ENCODE data around the gene CHTF8. TPM values are rescaled to one million over a fixed set of nuclear protein-coding genes. Genes with fewer than 3 reads are reported as not detected.

Gene CHTF8
- total and polyA plus RNA-seq, 10 of the 15 experiments (the other 5 are each of a cell fraction or from before 2014, with no cell fraction given) = 18.5 to 159 (median 102) TPM

DNA sequence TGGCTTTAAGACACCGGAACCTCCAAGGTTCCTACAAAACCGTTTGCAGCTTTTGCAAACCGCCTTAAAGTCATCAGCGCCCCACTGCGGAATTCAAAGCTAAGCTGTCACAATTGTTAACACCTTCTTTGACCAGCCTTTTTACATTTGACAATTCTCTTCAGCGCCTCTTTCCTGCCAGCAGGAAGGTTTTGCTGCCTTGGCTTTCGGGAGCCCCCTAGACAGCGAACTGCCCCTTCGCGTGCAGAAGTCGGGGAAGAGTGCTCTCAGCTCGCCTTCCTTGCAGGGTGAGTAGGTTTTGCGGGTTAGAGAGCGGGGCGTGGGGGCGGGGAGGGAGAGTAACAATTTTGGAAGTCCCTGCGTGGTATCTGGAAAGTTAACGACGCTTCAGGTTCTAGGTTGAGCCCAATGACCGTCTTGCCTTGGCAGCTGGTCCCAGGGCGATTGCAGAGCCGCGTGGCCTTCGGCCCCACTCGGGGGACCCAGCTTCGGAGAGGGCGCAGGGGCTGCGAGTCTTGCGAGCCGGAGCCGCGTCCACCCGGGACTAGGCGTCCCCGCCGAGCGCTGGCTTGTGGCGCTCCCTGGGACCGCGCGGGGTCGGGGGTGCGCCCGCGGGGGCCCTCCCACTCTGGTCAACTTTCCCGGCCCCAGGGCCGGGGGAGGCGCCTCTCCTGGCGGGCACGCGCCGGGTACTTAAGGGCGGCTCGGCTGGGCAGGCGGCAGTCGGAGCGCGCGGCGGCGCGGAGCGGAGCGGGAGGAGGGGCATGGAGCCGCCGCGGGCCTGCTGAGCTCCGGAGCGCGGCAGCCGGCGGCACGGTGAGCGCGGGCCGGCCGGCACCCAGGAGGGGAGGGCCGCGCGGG, 26.7 kb downstream of the CHTF8 start, which contains the start of gene HAS3:
Gene HAS3 (plus strand): TSS at position 153 of the 861 bp plus-strand sequence. CDS start 3,743 bp downstream, outside the sequence.
- TF ChIP-seq HDAC6 (IDR thresholded peaks at IDR 0.05; ENCODE audit: unreplicated experiment) (peak; percentile 67), JUND (IDR thresholded peaks at IDR 0.05; ENCODE audit: low read depth, low read length) (no peak), YY1 (IDR thresholded peaks at IDR 0.05; ENCODE audit: low read depth, low read length) (0 out of 2 replicates have a peak, but pooled peaks have one; percentile 30), IKZF1 (conservative IDR thresholded peaks at IDR 0.05) (peak; percentile 37), SMC3 (IDR thresholded peaks at IDR 0.05; ENCODE audit: borderline replicate concordance, low read length) (peak; percentile 45; the same call in 1 of the 2 replicates), ZNF24 (IDR thresholded peaks at IDR 0.05) (no peak), SUPT20H (IDR thresholded peaks at IDR 0.05; ENCODE audit: borderline replicate concordance, control insufficient read depth, low read depth, low read length) (no peak), NR2F1 (conservative IDR thresholded peaks at IDR 0.05) (no peak), BHLHE40 (IDR thresholded peaks at IDR 0.05; ENCODE audit: borderline replicate concordance in 1 of 2, low read depth in 2 of 2, low read length in 1 of 2) (0 out of 4 replicates have a peak, but pooled peaks of 1 of the 2 experiments have one; percentile 38), GATAD2B (conservative IDR thresholded peaks at IDR 0.05; ENCODE audit: low read depth) (peak; percentile 72; the same call in 1 of the 2 replicates), SREBF2 (IDR thresholded peaks at IDR 0.05; ENCODE audit: low read length) (no peak), RUNX3 (IDR thresholded peaks at IDR 0.05; ENCODE audit: low read length) (peak; percentile 29; the same call in 1 of the 2 replicates), CTCF (IDR thresholded peaks at IDR 0.05 in 2 of 3, conservative IDR thresholded peaks at IDR 0.05 in 1 of 3; ENCODE audit: control insufficient read depth in 2 of 3, extremely low read depth in 1 of 3, insufficient read depth in 1 of 3, low read depth in 3 of 3, low read length in 3 of 3) (peak; percentile 7 to 57 (median 48); a peak in 3 of 6 replicates), RAD21 (IDR thresholded peaks at IDR 0.05; ENCODE audit: insufficient read depth, low read depth, low read length) (peak; percentile 76), MEF2B (IDR thresholded peaks at IDR 0.05; ENCODE audit: partially characterized antibody, poor library complexity, severe bottlenecking) (no peak), NR2C1 (IDR thresholded peaks at IDR 0.05) (no peak), LARP7 (IDR thresholded peaks at IDR 0.05) (0 out of 2 replicates have a peak, but pooled peaks have one; percentile 51)
- peaks cover 1 to 3% of the 10 kb centered on the region in 2 experiments; a peak in 2 of 4 replicates for H3K27me3 ChIP-seq (replicated peaks in 1 of 2; ENCODE audit: control insufficient read depth in 2 of 2, insufficient read depth in 2 of 2, low read length in 1 of 2)
- no peaks in the 10 kb centered on the region for H4K20me1 ChIP-seq (ENCODE audit: control insufficient read depth, insufficient read depth)
- no peak within 1 kb of the TSS for H3K27ac ChIP-seq (ENCODE audit: control insufficient read depth, insufficient read depth)
- H3K4me1 ChIP-seq (ENCODE audit: control insufficient read depth, insufficient read depth, low read length) = peaks cover 6% of the 10 kb centered on the region
- ChIA-PET CTCF (interaction anchor here (0.7 to 1.6 kb wide), 3 partner anchors 18 to 241 kb away, joined by 3 to 4 read pairs (median 3); no protein-coding TSS in a partner anchor), POLR2A (interaction anchor here (0.6 kb wide), 1 partner anchor 103 kb away, joined by 4 read pairs; no protein-coding TSS in a partner anchor), SMC1A (ENCODE audit: uncharacterized antibody, unreplicated experiment) (interaction anchor here (0.8 to 1.0 kb wide), 2 partner anchors 24 to 203 kb away, joined by 3 to 4 read pairs; no protein-coding TSS in a partner anchor), RAD21 (ENCODE audit: unreplicated experiment) (interaction anchor here (1.6 kb wide), 1 partner anchor 258 kb away, joined by 4 read pairs; no protein-coding TSS in a partner anchor)
- no peak for DNase-seq (ENCODE audit: low read depth, low spot score)
- H3K9ac ChIP-seq (ENCODE audit: control insufficient read depth, insufficient read depth, low read length) = no peak within 1 kb of the TSS
- no peaks in the 10 kb centered on the region for H3K36me3 ChIP-seq (ENCODE audit: control insufficient read depth in 2 of 2, insufficient read depth in 2 of 2, low read length in 1 of 2)
- no TSS peak for BruUV-seq (replicated peaks)
- peak within 1 kb of the TSS; percentile 93 for H3K4me2 ChIP-seq (ENCODE audit: control insufficient read depth, insufficient read depth)
- H3K4me3 ChIP-seq = peak within 1 kb of the TSS; percentile 74
- WGBS (ENCODE audit: insufficient coverage, insufficient replicate concordance, low lambda C conversion rate, missing lambda C conversion rate) = 2% methylated on average over 72 of the region's 80 CpGs
- H2AFZ ChIP-seq (ENCODE audit: control insufficient read depth, low read depth, low read length) = peak within 1 kb of the TSS; percentile 63
- in situ Hi-C loops (cut with MboI) (no loop called here), intact Hi-C loops (cut with micrococcal nuclease; ENCODE audit: unreplicated experiment) (no loop called here)
- FAIRE-seq = peak; percentile 86
- no peaks in the 10 kb centered on the region for H3K79me2 ChIP-seq (ENCODE audit: control insufficient read depth, insufficient read depth, low read length)
- no peaks in the 10 kb centered on the region for H3K9me3 ChIP-seq (replicated peaks; ENCODE audit: control insufficient read depth, insufficient read depth, low read length)
- ATAC-seq = peak; percentile 88

Measured in GM12878 (cell line).